ENCODE results near the gene SLC12A9.

- no peak for TF ChIP-seq CTCF (IDR thresholded peaks at IDR 0.05; ENCODE audit: insufficient read depth, low read length)
- TF ChIP-seq, protein P1, sequence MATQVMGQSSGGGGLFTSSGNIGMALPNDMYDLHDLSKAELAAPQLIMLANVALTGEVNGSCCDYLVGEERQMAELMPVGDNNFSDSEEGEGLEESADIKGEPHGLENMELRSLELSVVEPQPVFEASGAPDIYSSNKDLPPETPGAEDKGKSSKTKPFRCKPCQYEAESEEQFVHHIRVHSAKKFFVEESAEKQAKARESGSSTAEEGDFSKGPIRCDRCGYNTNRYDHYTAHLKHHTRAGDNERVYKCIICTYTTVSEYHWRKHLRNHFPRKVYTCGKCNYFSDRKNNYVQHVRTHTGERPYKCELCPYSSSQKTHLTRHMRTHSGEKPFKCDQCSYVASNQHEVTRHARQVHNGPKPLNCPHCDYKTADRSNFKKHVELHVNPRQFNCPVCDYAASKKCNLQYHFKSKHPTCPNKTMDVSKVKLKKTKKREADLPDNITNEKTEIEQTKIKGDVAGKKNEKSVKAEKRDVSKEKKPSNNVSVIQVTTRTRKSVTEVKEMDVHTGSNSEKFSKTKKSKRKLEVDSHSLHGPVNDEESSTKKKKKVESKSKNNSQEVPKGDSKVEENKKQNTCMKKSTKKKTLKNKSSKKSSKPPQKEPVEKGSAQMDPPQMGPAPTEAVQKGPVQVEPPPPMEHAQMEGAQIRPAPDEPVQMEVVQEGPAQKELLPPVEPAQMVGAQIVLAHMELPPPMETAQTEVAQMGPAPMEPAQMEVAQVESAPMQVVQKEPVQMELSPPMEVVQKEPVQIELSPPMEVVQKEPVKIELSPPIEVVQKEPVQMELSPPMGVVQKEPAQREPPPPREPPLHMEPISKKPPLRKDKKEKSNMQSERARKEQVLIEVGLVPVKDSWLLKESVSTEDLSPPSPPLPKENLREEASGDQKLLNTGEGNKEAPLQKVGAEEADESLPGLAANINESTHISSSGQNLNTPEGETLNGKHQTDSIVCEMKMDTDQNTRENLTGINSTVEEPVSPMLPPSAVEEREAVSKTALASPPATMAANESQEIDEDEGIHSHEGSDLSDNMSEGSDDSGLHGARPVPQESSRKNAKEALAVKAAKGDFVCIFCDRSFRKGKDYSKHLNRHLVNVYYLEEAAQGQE (IDR thresholded peaks at IDR 0.05; ENCODE audit: insufficient replicate concordance, low read depth): no peak
- TF ChIP-seq POLR2AphosphoS5 (IDR thresholded peaks at IDR 0.05; ENCODE audit: low read depth): no peak
- TF ChIP-seq GABPA (IDR thresholded peaks at IDR 0.05; ENCODE audit: low read depth): no peak
- TF ChIP-seq SPI1 (IDR thresholded peaks at IDR 0.05; ENCODE audit: borderline replicate concordance, low read depth): no peak
Observed at GRCh38 chr7:100911484-100911883, 59.0 kb downstream of the SLC12A9 start.

Measured in HL-60 (cell line).